Common myeloid progenitor, CD34-positive (primary cell): ENCODE data around the gene PLCL1.
A peak's percentile ranks its signal among the peaks of the same experiment; 100 is the strongest.

Experiments used
- CTCF ChIA-PET: fragments of 350-600 bp; sonication (Branson Sonifier 250); formaldehyde crosslinking; loops from one replicate; lab custom pipeline; 2021; ENCODE audit warnings: antibody characterized with exemption; lab: Charles Lee
- POLR2A ChIA-PET: fragments of 350-600 bp; sonication (Branson Sonifier 250); formaldehyde crosslinking; loops from one replicate; lab custom pipeline; 2021; ENCODE audit warnings: antibody characterized with exemption; lab: Charles Lee
- DNase-seq, 3 donors: peaks; one replicate each; pipeline versions ENCODE4 v3.0.0 to v3.0.0-alpha.2; 2013
- H3K27ac ChIP-seq, 2 experiments: 1 replicate in 1 of 2; 2 replicates in 1 of 2; pipeline ENCODE4 v1.7.0; 2013; ENCODE audit warnings: inconsistent platforms in 2 of 2, low read length in 2 of 2, mild to moderate bottlenecking in 2 of 2, low read depth in 1 of 2, moderate library complexity in 1 of 2; ENCODE audit not compliant: severe bottlenecking in 2 of 2, insufficient read depth in 1 of 2, poor library complexity in 1 of 2
- H3K27me3 ChIP-seq, 5 experiments: replicated peaks in 2 of 5; 1 replicate in 3 of 5; 2 replicates in 2 of 5; pipeline versions ENCODE4 v1.6.1 to v1.7.0; 2013; ENCODE audit warnings: low read length in 4 of 5, mild to moderate bottlenecking in 2 of 5, moderate library complexity in 2 of 5, inconsistent platforms in 1 of 5; ENCODE audit not compliant: insufficient read depth in 5 of 5, control insufficient read depth in 4 of 5
- H3K36me3 ChIP-seq, 4 experiments: 1 replicate in 2 of 4; 2 replicates in 2 of 4; pipeline versions ENCODE4 v1.6.1 to v1.7.0; 2013; ENCODE audit warnings: low read length in 3 of 4, control low read depth in 1 of 4, mild to moderate bottlenecking in 1 of 4; ENCODE audit not compliant: control insufficient read depth in 4 of 4, insufficient read depth in 4 of 4
- H3K4me1 ChIP-seq, 4 experiments: 1 replicate in 3 of 4; 2 replicates in 1 of 4; pipeline versions ENCODE4 v1.6.1 to v1.7.1; 2013; ENCODE audit warnings: low read length in 3 of 4, mild to moderate bottlenecking in 3 of 4, control low read depth in 1 of 4, inconsistent platforms in 1 of 4, moderate library complexity in 1 of 4; ENCODE audit not compliant: control insufficient read depth in 4 of 4, insufficient read depth in 4 of 4; ENCODE audit errors: control extremely low read depth in 1 of 4
- H3K4me3 ChIP-seq, 7 experiments: 1 replicate in 4 of 7; 2 replicates in 3 of 7; pipeline versions ENCODE4 v1.5.1 to v1.7.0; 2013; ENCODE audit warnings: mild to moderate bottlenecking in 7 of 7, low read length in 6 of 7, moderate library complexity in 6 of 7, inconsistent platforms in 2 of 7, low read depth in 2 of 7, control low read depth in 1 of 7; ENCODE audit not compliant: insufficient read depth in 4 of 7, control insufficient read depth in 1 of 7; ENCODE audit errors: extremely low read depth in 1 of 7
- H3K9me3 ChIP-seq, 5 experiments: 1 replicate in 4 of 5; 2 replicates in 1 of 5; pipeline versions ENCODE4 v1.6.1 to v1.7.1; 2013; ENCODE audit warnings: low read length in 4 of 5, mild to moderate bottlenecking in 2 of 5, inconsistent platforms in 1 of 5, low read depth in 1 of 5, moderate library complexity in 1 of 5; ENCODE audit not compliant: control insufficient read depth in 4 of 5, insufficient read depth in 2 of 5; ENCODE audit errors: control extremely low read depth in 1 of 5
- WGBS: methylation state at CpG from one replicate; pipeline ENCODE4 v1.1.5; 2013; ENCODE audit not compliant: insufficient coverage; 5-methylcytosine and 5-hydroxymethylcytosine counted together

Gene PLCL1

GRCh38 chr2:197992482-197993133 is 188.2 kb downstream of the PLCL1 start:
- H3K36me3 ChIP-seq = no peaks in the 10 kb centered on the region
- no peaks in the 10 kb centered on the region for H3K27me3 ChIP-seq
- no peak for DNase-seq
- ChIA-PET CTCF (interaction anchor here (1.4 kb wide), 1 partner anchor 10 kb away, joined by 5 read pairs; no protein-coding TSS in a partner anchor), POLR2A (no interaction called here)
- H3K4me1 ChIP-seq = peaks cover 0 to 6% (median 1%) of the 10 kb centered on the region in 4 experiments
- no CpG with 5 or more reads among the region's 4 CpGs for WGBS
- H3K4me3 ChIP-seq = no peak overlapping the region
- H3K9me3 ChIP-seq = no peaks in the 10 kb centered on the region
- no peak overlapping the region for H3K27ac ChIP-seq

GRCh38 chr2:197993363-197993762 is 189.0 kb downstream of the PLCL1 start:
- CTCF ChIA-PET = interaction anchor here (1.4 kb wide), 1 partner anchor 9 kb away, joined by 5 read pairs; no protein-coding TSS in a partner anchor
- Histone ChIP-seq H3K4me3 (no peak overlapping the region), H3K9me3 (no peaks in the 10 kb centered on the region), H3K27ac (no peak overlapping the region), H3K4me1 (peaks cover 0 to 6% (median 1%) of the 10 kb centered on the region in 4 experiments), H3K27me3 (no peaks in the 10 kb centered on the region), H3K36me3 (no peaks in the 10 kb centered on the region)
- POLR2A ChIA-PET = no interaction called here
- no peak for DNase-seq

GRCh38 chr2:197993830-197994229 is 189.4 kb downstream of the PLCL1 start:
- no peak overlapping the region for H3K27ac ChIP-seq
- no peaks in the 10 kb centered on the region for H3K36me3 ChIP-seq
- H3K4me3 ChIP-seq = no peak overlapping the region
- CTCF ChIA-PET = interaction anchor here (1.4 kb wide), 1 partner anchor 9 kb away, joined by 5 read pairs; no protein-coding TSS in a partner anchor
- H3K9me3 ChIP-seq = no peaks in the 10 kb centered on the region
- H3K27me3 ChIP-seq = no peaks in the 10 kb centered on the region
- POLR2A ChIA-PET = no interaction called here
- H3K4me1 ChIP-seq = peaks cover 0 to 6% (median 1%) of the 10 kb centered on the region in 4 experiments
- WGBS = 60% methylated on average over 1 of the region's 2 CpGs
- no peak for DNase-seq

GRCh38 chr2:197994751-197995150 is 190.4 kb downstream of the PLCL1 start:
- no peak overlapping the region for H3K4me3 ChIP-seq
- no CpG with 5 or more reads among the region's 1 CpG for WGBS
- CTCF ChIA-PET = no interaction called here

GRCh38 chr2:197996583-197996982 is 192.2 kb downstream of the PLCL1 start:
- WGBS = no CpG with 5 or more reads among the region's 2 CpGs
- no peaks in the 10 kb centered on the region for H3K27me3 ChIP-seq
- no peak overlapping the region for H3K27ac ChIP-seq
- H3K9me3 ChIP-seq = no peaks in the 10 kb centered on the region
- ChIA-PET CTCF (no interaction called here), POLR2A (no interaction called here)
- peaks cover 0 to 6% (median 1%) of the 10 kb centered on the region in 4 experiments for H3K4me1 ChIP-seq
- peak in 2 of 3 donors; percentile 5 to 29 for DNase-seq
- H3K4me3 ChIP-seq = no peak overlapping the region
- H3K36me3 ChIP-seq = no peaks in the 10 kb centered on the region

More at GRCh38 chr2:197994751-197995150, 190.4 kb downstream of the PLCL1 start:
- H3K9me3 ChIP-seq = no peaks in the 10 kb centered on the region
- H3K36me3 ChIP-seq = no peaks in the 10 kb centered on the region
- H3K4me1 ChIP-seq = peaks cover 0 to 6% (median 1%) of the 10 kb centered on the region in 4 experiments
- POLR2A ChIA-PET = no interaction called here
- no peaks in the 10 kb centered on the region for H3K27me3 ChIP-seq
- peak in 1 of 3 donors; percentile 10 for DNase-seq
- no peak overlapping the region for H3K27ac ChIP-seq

GRCh38 chr2:197997083-197997541 is 192.7 kb downstream of the PLCL1 start:
- Histone ChIP-seq H3K4me3 (no peak overlapping the region), H3K9me3 (no peaks in the 10 kb centered on the region), H3K27ac (no peak overlapping the region), H3K27me3 (no peaks in the 10 kb centered on the region), H3K36me3 (no peaks in the 10 kb centered on the region), H3K4me1 (peaks cover 0 to 6% (median 1%) of the 10 kb centered on the region in 4 experiments)
- ChIA-PET CTCF (no interaction called here), POLR2A (no interaction called here)
- 100% methylated on average over 6 of the region's 7 CpGs for WGBS
- DNase-seq = no peak

GRCh38 chr2:197998702-197999101 is 194.3 kb downstream of the PLCL1 start:
- Histone ChIP-seq H3K27ac (no peak overlapping the region), H3K36me3 (no peaks in the 10 kb centered on the region), H3K27me3 (no peaks in the 10 kb centered on the region), H3K4me1 (peaks cover 0 to 6% (median 1%) of the 10 kb centered on the region in 4 experiments), H3K9me3 (no peaks in the 10 kb centered on the region), H3K4me3 (no peak overlapping the region)
- WGBS = no CpG with 5 or more reads among the region's 3 CpGs
- CTCF ChIA-PET = interaction anchor here (1.0 kb wide), 1 partner anchor 14 kb away, joined by 3 read pairs; no protein-coding TSS in a partner anchor
- POLR2A ChIA-PET = no interaction called here
- no peak for DNase-seq
